Stimulated activated naive CD8-positive, alpha-beta T cell treated with anti-CD3 and anti-CD28 coated beads, Interleukin-15, amount 100 ng/mL, for 72 hours (primary cell): Measurements from ENCODE around the gene CUEDC2.

ENCODE experiments used
- ATAC-seq: fragments of 150-1000 bp; cut with Tn5 transposase; 2 replicates; pipeline ENCODE4 v1.10.0; 2021; ENCODE audit warnings: mild to moderate bottlenecking, moderate library complexity
- DNase-seq, 2 donors: peaks; one replicate each; pipeline ENCODE4 v3.0.0; 2021 to 2022
- H3K27ac Mint-ChIP-seq, 2 donors: one replicate each; pipeline ENCODE4 v1.8.0; 2022; ENCODE audit warnings: mild to moderate bottlenecking in 2 of 2, mixed read lengths in 2 of 2, moderate library complexity in 2 of 2
- H3K27me3 Mint-ChIP-seq: one replicate; pipeline ENCODE4 v1.8.0; 2022; ENCODE audit warnings: mixed read lengths
- H3K4me1 Mint-ChIP-seq: one replicate; pipeline ENCODE4 v1.8.0; 2022; ENCODE audit warnings: mild to moderate bottlenecking, mixed read lengths
- H3K4me3 Mint-ChIP-seq, 2 donors: one replicate each; pipeline ENCODE4 v1.8.0; 2022; ENCODE audit warnings: mild to moderate bottlenecking in 2 of 2, mixed read lengths in 2 of 2, moderate library complexity in 1 of 2
- H3K9me3 Mint-ChIP-seq, 2 donors: one replicate each; pipeline ENCODE4 v1.8.0; 2022; ENCODE audit warnings: mixed read lengths in 2 of 2

The CUEDC2 gene

GRCh38 chr10:102389894-102390293 is 42.5 kb downstream of the CUEDC2 start:
- H3K9me3 Mint-ChIP-seq: no peaks in the 10 kb centered on the region
- no peak overlapping the region for H3K4me3 Mint-ChIP-seq
- H3K27ac Mint-ChIP-seq: no peak overlapping the region
- ATAC-seq: no peak
- H3K27me3 Mint-ChIP-seq: no peaks in the 10 kb centered on the region
- no peak for DNase-seq
- peaks cover 32% of the 10 kb centered on the region for H3K4me1 Mint-ChIP-seq

GRCh38 chr10:102384606-102385429 is 47.6 kb downstream of the CUEDC2 start:
- Mint-ChIP-seq H3K9me3 (no peaks in the 10 kb centered on the region), H3K4me3 (no peak overlapping the region), H3K4me1 (peaks cover 15% of the 10 kb centered on the region), H3K27me3 (no peaks in the 10 kb centered on the region), H3K27ac (peak overlapping the region in 1 of 2 donors; percentile 63)
- DNase-seq: no peak
- ATAC-seq: peak; percentile 52

DNA sequence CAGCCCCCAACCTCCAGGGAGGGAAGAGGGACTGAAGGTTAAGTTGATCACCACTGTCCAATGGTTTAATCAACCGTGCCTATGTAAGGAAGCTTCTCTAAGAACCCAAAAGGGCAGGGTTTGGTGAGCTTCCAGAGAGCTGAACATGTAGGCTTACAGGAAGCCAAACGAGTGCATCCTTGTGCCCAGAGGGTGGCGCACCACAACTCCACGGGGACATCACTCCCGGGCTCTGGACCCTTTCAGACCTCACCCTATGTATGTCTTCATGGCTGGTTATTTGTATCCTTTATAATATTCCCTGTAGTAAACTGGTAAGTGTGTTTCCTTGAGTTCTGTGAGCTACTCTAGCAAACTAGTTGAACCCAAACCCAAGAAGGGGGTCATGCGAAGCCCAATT is 48.3 kb downstream of the CUEDC2 start:
- Mint-ChIP-seq H3K27me3 (no peaks in the 10 kb centered on the region), H3K27ac (no peak overlapping the region), H3K4me1 (peaks cover 15% of the 10 kb centered on the region), H3K4me3 (no peak overlapping the region), H3K9me3 (no peaks in the 10 kb centered on the region)
- peak; percentile 64 for ATAC-seq
- peak in 1 of 2 donors; percentile 23 for DNase-seq

DNA sequence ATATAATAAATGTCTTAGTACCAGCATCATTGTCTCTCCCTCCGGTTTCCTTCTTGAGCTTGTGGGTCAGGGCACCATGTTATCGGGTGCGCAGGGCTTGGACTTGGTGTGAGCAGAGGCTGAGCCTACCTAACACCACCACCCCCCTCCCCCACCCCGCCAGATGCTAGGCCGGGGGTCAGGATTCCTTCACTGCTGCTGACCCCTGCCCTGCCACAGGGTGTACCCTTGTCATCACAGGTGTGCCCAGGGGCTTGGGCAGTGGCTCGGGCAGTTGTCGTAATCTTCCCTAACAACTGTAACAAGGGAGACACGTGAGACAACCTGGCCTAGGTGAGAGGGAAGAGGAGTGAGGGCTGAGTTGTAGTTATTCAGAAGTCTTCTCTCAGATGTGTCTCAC is 49.5 kb downstream of the CUEDC2 start:
- no peak overlapping the region for H3K4me3 Mint-ChIP-seq
- peaks cover 15% of the 10 kb centered on the region for H3K4me1 Mint-ChIP-seq
- no peak overlapping the region for H3K27ac Mint-ChIP-seq
- ATAC-seq: no peak
- H3K9me3 Mint-ChIP-seq: no peaks in the 10 kb centered on the region
- no peaks in the 10 kb centered on the region for H3K27me3 Mint-ChIP-seq
- no peak for DNase-seq

DNA sequence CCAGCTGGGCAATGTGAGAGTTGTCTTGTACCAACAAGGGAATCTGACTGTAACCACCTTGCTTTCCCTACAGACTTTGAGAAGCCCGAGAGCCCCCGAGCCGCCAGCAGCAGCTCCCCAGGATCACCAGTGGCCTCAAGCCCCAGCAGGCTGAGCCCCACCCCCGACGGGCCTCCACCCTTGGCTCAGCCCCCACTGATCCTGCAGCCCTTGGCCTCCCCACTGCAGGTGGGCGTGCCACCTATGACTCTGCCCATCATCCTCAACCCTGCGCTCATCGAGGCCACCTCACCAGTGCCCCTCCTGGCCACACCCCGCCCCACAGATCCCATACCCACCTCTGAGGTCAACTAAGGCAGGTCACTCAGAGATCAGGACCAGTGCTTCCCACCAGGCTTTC is 50.4 kb downstream of the CUEDC2 start:
- Mint-ChIP-seq H3K4me3 (no peak overlapping the region), H3K27me3 (no peaks in the 10 kb centered on the region), H3K9me3 (no peaks in the 10 kb centered on the region), H3K27ac (no peak overlapping the region), H3K4me1 (peaks cover 15% of the 10 kb centered on the region)
- ATAC-seq (no peak), DNase-seq (no peak)

DNA sequence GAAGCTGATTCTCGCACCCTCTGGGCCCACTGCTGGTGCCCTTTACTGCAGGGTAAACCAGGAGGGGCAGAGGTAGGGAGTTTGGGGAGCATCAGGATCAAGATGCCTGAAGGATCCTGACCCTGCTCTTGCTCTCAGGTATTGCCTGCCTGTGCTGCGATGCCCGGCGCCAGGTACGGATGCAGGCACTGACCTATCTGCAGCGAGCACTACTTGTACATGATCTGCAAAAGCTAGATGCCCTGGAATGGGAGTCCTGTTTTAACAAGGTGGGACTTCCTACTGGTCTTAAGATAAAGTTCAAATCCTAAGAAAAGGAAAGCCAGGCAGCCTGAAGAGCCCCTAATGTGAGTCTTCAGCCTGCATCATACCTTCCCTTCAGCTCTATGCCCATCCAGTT is 53.0 kb downstream of the CUEDC2 start:
- Mint-ChIP-seq H3K27ac (no peak overlapping the region), H3K27me3 (no peaks in the 10 kb centered on the region), H3K4me3 (no peak overlapping the region), H3K9me3 (no peaks in the 10 kb centered on the region), H3K4me1 (peaks cover 5% of the 10 kb centered on the region)
- ATAC-seq (no peak), DNase-seq (no peak)

DNA sequence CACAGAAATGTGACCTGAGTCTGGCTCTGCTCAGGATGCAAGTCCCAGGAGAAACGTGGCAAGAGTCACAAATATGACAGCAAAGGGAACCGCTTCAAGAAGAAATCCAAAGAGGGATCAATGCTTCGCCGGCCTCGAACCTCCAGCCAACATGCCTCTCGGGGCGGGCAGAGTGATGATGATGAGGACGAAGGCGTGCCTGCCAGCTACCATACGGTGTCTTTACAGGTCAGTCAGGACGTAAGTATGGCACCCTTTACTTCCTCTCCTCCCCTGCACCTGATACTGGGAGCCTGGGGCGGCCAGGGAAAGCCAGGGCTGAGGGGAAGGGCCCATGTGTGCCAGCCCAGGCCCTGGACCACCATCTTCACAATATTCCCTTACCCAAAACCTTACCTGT is 55.5 kb downstream of the CUEDC2 start:
- ATAC-seq (no peak), DNase-seq (no peak)
- no peaks in the 10 kb centered on the region for H3K27me3 Mint-ChIP-seq
- no peaks in the 10 kb centered on the region for H3K4me1 Mint-ChIP-seq
- no peak overlapping the region for H3K27ac Mint-ChIP-seq
- H3K4me3 Mint-ChIP-seq: no peak overlapping the region
- H3K9me3 Mint-ChIP-seq: no peaks in the 10 kb centered on the region

DNA sequence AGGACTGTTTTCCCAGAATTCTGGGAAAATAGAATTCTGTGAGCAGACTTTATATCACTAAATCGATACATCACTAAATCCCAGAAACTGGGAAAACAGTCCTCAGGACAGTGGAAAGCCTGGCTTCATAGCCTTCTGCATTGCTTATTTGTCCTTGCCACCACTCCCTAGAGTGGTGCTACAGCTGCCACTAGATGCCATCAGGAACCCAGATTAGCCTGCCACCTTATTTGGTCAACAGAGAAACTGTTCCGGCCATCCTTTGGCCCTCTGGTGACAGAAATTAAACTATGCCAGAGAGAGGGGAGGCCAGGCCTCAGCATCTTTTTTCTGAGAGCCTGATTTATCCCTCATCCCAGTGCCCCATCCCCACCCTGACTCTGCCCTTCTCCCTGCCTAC is 56.5 kb downstream of the CUEDC2 start:
- Mint-ChIP-seq H3K4me3 (no peak overlapping the region), H3K9me3 (no peaks in the 10 kb centered on the region), H3K4me1 (no peaks in the 10 kb centered on the region), H3K27ac (no peak overlapping the region), H3K27me3 (no peaks in the 10 kb centered on the region)
- ATAC-seq: no peak
- DNase-seq: no peak

- no peak overlapping the region for H3K4me3 Mint-ChIP-seq
- H3K9me3 Mint-ChIP-seq: no peaks in the 10 kb centered on the region
- no peak overlapping the region for H3K27ac Mint-ChIP-seq
- no peaks in the 10 kb centered on the region for H3K4me1 Mint-ChIP-seq
- no peaks in the 10 kb centered on the region for H3K27me3 Mint-ChIP-seq
- ATAC-seq (peak; percentile 56), DNase-seq (no peak)
Observed at GRCh38 chr10:102375250-102375649, 57.1 kb downstream of the CUEDC2 start.
